Left colon (tissue), 2 donors: Measurements from ENCODE around the gene ROBO3. TPM values are rescaled to one million over a fixed set of nuclear protein-coding genes. Genes with fewer than 3 reads are reported as not detected.
A peak's percentile ranks its signal among the peaks of the same experiment; 100 is the strongest.

Experiments
- ATAC-seq: fragments of 200-7000 bp; cut with Tn5 transposase; one replicate; pipeline ENCODE4 v1.9.1; 2020; ENCODE audit warnings: mild to moderate bottlenecking, moderate library complexity
- DNase-seq, 2 donors: peaks; one replicate each; pipeline ENCODE4 v3.0.0-alpha.2; 2020
- intact Hi-C, 2 donors: fragments of 100-400 bp; cut with DNase I in 1 of 2; cut with micrococcal nuclease in 1 of 2; formaldehyde crosslinking; loops; one replicate each; pipeline versions ENCODE4 v1.11.2 to v1.14.0; 2022; cut with DNase I, micrococcal nuclease
- long read RNA-seq: library from polyadenylated mRNA; unstranded; transcript quantifications from one replicate; pipeline ENCODE4 v2.0.0, GENCODE V29; 2021
- total RNA-seq, 2 donors: library from RNA; stranded (reverse); fragmentation: NEBNext Ultra II Directional; extraction: Animal tissue kit (Norgen Biotek cat#: 25700); gene quantifications; one replicate each; pipeline ENCODE4 v1.2.1, GENCODE V29; 2021
- donor health status: DM: no; HTN: no; CAD: no.
- donor health status: DM: yes; HTN: yes; CAD: no.

The ROBO3 gene
- 10 to 100 TPM in 1 of 2 donors, 1 to 10 TPM in 1; 9.2 to 12.0 TPM for total RNA-seq
- long read RNA-seq, partial matches to known transcripts: 0 of 1 reads
- long read RNA-seq, other reads (novel, unspliced or antisense): 1 of 1 reads

- intact Hi-C loops: no loop called here
- ATAC-seq (no peak), DNase-seq (no peak)
Observed at GRCh38 chr11:124865181-124865901, at the start of gene ROBO3. Gene ROBO3, plus strand, starts transcription at chr11:124865432. Its CDS starts 146 bp downstream, at chr11:124865578.

- intact Hi-C loops: no loop called here
- DNase-seq (peak in 1 of 2 donors; percentile 65), ATAC-seq (peak; percentile 79)
Observed at GRCh38 chr11:124817036-124817435, 48.2 kb upstream of the ROBO3 start.

- ATAC-seq: no peak
- DNase-seq: no peak
- intact Hi-C loops: no loop called here
Observed at GRCh38 chr11:124821995-124822730, 43.1 kb upstream of the ROBO3 start.

- peak; percentile 27 to 49 for DNase-seq
- peak; percentile 83 for ATAC-seq
- intact Hi-C loops: no loop called here
Observed at GRCh38 chr11:124823512-124824376, 41.5 kb upstream of the ROBO3 start.

- ATAC-seq (no peak), DNase-seq (no peak)
- intact Hi-C loops: no loop called here
Observed at GRCh38 chr11:124825876-124826275, 39.4 kb upstream of the ROBO3 start.

GRCh38 chr11:124829986-124830385 lies 35.2 kb upstream of the ROBO3 start:
- DNase-seq (no peak), ATAC-seq (no peak)
- intact Hi-C loops: loop anchor here in 1 of 2 donors (10.0 kb wide), 2 partner anchors 65 to 165 kb away; partner anchors contain the start of gene ESAM

GRCh38 chr11:124830749-124831148 lies 34.5 kb upstream of the ROBO3 start:
- ATAC-seq (no peak), DNase-seq (no peak)
- intact Hi-C loops: loop anchor here in 1 of 2 donors (10.0 kb wide), 2 partner anchors 66 to 166 kb away; partner anchors contain the start of gene ESAM

GRCh38 chr11:124831897-124832296 lies 33.3 kb upstream of the ROBO3 start:
- ATAC-seq: no peak
- intact Hi-C loops: loop anchor here in 1 of 2 donors (10.0 kb wide), 2 partner anchors 67 to 167 kb away; partner anchors contain the start of gene ESAM

GRCh38 chr11:124832571-124832970 lies 32.7 kb upstream of the ROBO3 start:
- intact Hi-C loops: loop anchor here in 1 of 2 donors (10.0 kb wide), 2 partner anchors 68 to 168 kb away; partner anchors contain the start of gene ESAM
- DNase-seq: no peak
- ATAC-seq: no peak

More at GRCh38 chr11:124831897-124832296, 33.3 kb upstream of the ROBO3 start:
- DNase-seq: no peak

GRCh38 chr11:124834526-124835180 lies 30.6 kb upstream of the ROBO3 start:
- intact Hi-C loops: loop anchor here in 1 of 2 donors (10.0 kb wide), 2 partner anchors 70 to 170 kb away; partner anchors contain the start of gene ESAM
- DNase-seq (no peak), ATAC-seq (peak; percentile 68)

GRCh38 chr11:124835918-124836317 lies 29.3 kb upstream of the ROBO3 start:
- DNase-seq (no peak), ATAC-seq (no peak)
- intact Hi-C loops: loop anchor here in 1 of 2 donors (10.0 kb wide), 2 partner anchors 71 to 171 kb away; partner anchors contain the start of gene ESAM

- intact Hi-C loops: loop anchor here in 1 of 2 donors (10.0 kb wide), 2 partner anchors 73 to 173 kb away; partner anchors contain the start of gene ESAM
- DNase-seq (no peak), ATAC-seq (peak; percentile 55)
Observed at GRCh38 chr11:124837491-124837856, 27.8 kb upstream of the ROBO3 start.

- DNase-seq: no peak
- no peak for ATAC-seq
- intact Hi-C loops: loop anchor here in 1 of 2 donors (10.0 kb wide), 2 partner anchors 74 to 174 kb away; partner anchors contain the start of gene ESAM
Observed at GRCh38 chr11:124838805-124839127, 26.5 kb upstream of the ROBO3 start.

- ATAC-seq (no peak), DNase-seq (no peak)
- intact Hi-C loops: loop anchor here in 1 of 2 donors (10.0 kb wide), 2 partner anchors 75 to 175 kb away; partner anchors contain the start of gene ESAM
Observed at GRCh38 chr11:124839128-124839971, 25.9 kb upstream of the ROBO3 start.

GRCh38 chr11:124839972-124840621 lies 25.1 kb upstream of the ROBO3 start:
- intact Hi-C loops: loop anchor here in 1 of 2 donors (10.0 kb wide), 2 partner anchors 75 to 175 kb away; partner anchors contain the start of gene ESAM
- ATAC-seq: no peak
- no peak for DNase-seq

GRCh38 chr11:124840666-124841065 lies 24.6 kb upstream of the ROBO3 start:
- no peak for ATAC-seq
- no peak for DNase-seq
- intact Hi-C loops: no loop called here
